Measurements from ENCODE around the gene ME1. TPM values are rescaled to one million over a fixed set of nuclear protein-coding genes. Genes with fewer than 3 reads are reported as not detected.
A peak's percentile ranks its signal among the peaks of the same experiment; 100 is the strongest.
"Not testable (repeated sequence)": the region's sequence is repeated elsewhere in the genome, so short reads cannot be mapped to it uniquely, and the experiment has no call there.

The ME1 gene
- polyA plus RNA-seq, 4 donors: 2.1 to 2.8 (median 2.4) TPM

DNA sequence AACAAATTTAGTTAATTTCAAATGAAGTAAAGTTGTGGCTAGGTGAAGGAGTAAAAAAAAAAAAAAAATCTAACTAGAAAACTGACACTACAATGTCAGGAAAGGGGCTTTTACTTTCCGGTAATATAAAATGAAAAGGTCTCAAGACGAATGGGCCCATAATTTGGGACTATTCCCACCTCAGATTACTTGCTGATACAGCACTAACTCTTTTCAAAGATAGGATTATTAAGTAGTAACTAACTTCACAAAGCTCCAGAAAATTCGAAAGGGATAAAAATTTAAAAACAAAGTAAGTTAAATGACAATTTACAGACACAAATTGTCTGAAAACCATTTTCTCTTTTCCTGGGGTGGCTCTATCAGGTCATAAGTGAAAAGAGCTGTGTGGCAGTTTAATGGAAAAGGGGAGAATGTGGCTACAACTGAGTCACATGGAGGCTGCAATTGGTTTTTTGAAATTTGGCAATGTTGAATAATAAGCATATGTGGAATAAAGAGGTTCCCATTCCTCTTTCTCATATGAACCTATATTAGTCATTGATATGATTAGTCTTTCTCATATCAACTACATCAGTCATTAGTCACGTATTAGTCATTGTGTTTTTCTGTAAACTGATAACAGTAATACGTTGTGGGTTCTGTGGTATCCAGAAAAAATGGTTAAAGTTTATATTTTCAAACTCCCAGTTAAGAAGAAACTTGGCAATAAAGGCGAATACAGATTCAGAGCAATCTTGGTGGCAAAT is 159.7 kb downstream of the ME1 start:
- no peak for DNase-seq (ENCODE audit: low read depth in 4 of 4, low spot score in 2 of 4)

DNA sequence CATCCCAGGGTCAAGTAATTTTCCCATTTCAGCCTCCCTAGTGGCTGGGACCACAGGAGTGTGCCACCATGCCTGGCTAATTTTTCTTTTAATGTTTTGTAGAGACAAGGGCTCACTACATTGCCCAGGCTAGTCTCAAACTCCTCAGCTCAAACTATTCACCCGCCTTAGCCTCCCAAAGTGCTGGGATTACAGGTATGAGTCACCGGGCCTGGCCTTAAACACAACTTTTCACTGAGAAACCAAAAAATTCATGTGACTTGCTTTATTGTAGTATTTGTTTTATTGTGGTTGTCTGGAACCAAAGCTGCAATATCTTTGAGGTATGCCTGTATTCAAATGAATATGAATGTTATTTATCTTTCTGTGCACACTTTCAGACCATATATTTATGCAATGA is 165.5 kb downstream of the ME1 start:
- DNase-seq (ENCODE audit: low read depth in 4 of 4, low spot score in 2 of 4): no peak

DNA sequence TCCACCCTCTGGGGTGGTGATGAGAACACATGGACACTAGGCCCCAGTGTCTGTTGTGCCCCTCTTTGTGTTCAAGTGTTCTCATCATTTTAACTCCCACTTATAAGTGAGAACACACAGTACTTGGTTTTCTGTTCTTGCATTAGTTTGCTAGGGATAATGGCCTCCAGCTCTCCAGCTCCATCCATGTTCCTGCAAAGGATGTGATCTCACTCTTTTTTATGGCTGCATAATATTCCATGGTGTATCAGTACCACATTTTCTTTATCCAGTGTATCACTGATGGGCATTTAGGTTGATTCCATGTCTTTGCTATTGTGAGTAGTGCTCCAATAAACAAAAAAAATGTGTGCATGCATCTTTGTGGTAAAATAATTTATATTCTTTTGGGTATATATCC is 170.3 kb downstream of the ME1 start:
- DNase-seq (ENCODE audit: low read depth in 4 of 4, low spot score in 2 of 4): no peak

DNA sequence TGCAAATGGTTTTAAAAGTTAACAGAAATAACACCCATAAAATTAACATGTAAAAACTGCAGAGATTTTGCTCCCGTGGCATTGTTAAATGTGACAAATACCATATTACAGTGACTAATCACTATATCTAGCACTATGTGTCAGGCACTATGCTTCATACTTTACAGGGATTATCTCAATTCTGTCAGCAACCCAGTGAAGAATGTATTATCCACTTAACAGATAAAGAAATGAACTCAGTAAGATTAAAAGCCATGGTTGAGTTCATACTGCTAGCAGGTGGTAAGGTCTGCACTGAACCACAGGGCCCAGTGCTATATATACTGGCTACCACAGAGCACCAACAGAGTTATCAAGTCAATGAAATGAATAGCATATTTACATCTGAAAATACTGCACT is 172.3 kb downstream of the ME1 start:
- DNase-seq (ENCODE audit: low read depth in 4 of 4, low spot score in 2 of 4): no peak

DNA sequence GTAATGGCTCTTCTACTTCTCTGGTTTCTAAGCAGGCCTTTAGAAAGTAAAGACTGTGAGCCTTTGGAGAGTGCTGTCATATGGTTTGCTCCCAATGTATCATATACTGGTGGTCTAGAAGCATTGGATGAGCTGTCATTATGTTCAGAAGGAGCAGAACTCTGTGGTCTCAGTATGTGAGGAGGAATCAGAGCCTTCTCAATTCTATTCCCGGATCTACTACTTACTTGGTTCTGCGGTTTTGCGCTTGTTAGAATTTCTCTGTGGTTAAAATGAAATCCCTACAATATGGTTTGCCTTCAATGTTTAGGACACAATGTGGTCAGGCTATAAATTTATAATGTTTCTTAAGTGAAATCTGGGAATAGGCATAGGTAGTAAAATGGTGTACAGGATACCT is 173.1 kb downstream of the ME1 start:
- DNase-seq (ENCODE audit: low read depth in 4 of 4, low spot score in 2 of 4): no peak

DNA sequence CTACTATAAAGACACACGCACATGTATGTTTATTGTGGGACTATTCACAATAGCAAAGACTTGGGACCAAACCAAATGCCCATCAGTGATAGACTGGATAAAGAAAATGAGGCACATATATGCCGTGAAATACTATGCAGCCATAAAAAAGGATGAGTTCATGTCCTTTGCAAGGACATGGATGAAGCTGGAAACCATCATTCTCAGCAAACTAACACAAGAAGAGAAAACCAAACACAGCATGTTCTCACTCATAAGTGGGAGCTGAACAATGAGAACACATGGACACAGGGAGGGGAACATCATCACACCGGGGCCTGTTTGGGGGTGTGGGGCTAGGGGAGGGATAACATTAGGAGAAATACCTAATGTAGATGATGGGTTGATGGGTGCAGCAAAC is 174.1 kb downstream of the ME1 start:
- DNase-seq (ENCODE audit: low read depth in 4 of 4, low spot score in 2 of 4): not testable (repeated sequence)

DNA sequence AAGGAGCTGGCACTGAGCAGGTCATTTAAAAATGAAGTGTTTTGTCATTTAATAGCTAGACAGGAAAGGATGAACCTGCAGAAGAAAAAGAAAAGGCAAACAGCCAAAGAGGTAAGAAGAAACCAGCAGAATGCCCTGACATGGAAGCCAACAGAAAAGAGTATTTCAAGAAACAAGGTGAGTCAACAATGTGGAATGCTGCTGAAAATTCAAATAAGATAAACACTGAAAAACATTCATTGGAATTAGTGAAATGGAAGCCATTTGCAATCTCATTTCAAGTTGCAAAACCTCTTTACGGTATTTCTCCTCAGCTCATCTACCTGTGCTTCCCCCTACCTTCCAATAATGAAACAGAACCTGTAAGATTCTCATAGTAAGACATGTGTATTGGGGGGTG is 178.1 kb downstream of the ME1 start:
- no peak for DNase-seq (ENCODE audit: low read depth in 4 of 4, low spot score in 2 of 4)

DNA sequence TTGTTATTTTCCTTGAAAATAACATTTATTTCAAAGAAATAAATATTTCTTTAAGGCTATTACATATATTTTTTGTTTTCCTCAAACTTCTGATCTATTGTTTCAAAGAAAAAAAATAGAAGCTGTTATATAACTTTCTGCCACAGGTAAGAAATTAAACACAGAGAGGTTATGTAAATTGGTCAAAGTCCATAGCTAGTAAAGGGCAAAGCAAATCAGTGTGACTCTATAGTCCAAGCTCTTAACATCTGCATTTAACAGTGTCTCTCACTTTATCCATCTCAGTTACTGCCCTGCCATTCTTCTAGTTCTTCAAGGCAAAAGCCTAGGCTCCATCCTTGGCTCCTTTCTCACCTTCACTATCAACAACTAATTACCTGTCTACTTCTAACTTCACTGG is 180.6 kb downstream of the ME1 start:
- no peak for DNase-seq (ENCODE audit: low read depth in 4 of 4, low spot score in 2 of 4)

DNA sequence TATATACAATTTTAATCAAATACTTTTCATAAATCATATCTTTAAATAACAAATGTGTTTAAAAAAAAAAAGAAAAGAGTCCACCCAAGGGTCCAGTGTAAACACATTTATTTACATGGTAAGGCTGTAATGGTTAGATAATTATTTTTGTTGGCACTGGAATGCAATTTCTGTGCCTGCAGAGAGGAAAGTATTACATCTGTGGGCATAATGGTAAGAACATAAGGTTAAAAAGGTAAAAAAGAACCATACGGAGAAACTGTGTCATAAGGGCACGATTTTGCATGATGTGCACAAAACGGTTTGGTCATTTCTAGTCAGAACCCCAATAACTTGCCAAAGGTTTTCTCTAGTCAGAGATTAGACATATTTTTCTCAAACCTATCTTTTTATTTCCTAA is 183.4 kb downstream of the ME1 start:
- DNase-seq (ENCODE audit: low read depth in 4 of 4, low spot score in 2 of 4): no peak

DNA sequence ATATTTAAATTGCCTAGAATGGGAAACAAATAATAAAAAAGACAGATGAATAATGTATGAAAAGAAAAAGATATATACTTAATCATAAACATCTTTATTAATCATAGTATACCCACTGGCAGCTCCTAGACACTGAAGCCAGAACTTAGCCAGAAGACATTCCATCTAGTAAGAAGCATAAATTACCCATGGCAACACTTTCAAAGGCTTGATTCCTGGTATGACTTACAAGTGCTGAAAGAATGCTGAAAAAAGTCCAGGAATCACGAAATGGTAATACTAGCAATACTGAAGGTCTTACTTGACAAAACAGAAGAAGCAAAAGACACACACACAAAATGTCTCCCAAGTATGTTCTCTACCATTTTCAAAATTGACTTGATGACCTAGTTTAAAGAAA is 199.7 kb downstream of the ME1 start:
- DNase-seq (ENCODE audit: low read depth in 4 of 4, low spot score in 2 of 4): no peak

DNA sequence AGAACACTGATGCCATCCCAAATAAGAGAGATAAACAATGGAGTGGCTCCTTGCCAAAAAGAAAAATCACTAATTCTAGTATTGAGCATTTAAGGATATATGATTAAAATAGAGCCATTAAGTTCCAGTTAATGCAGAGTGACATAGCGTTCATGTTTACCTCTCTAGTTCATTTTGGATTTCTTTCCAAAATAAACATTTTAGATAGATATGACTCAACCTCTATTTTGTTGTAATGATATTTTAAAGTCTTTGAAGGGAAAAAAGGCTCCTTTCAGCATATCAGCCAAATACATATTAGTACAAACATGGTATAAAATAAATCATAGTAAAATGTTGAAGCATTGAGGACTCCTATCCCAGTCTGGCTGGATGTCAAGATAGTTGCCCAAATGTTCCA is 204.3 kb downstream of the ME1 start:
- no peak for DNase-seq (ENCODE audit: low read depth in 4 of 4, low spot score in 2 of 4)

DNA sequence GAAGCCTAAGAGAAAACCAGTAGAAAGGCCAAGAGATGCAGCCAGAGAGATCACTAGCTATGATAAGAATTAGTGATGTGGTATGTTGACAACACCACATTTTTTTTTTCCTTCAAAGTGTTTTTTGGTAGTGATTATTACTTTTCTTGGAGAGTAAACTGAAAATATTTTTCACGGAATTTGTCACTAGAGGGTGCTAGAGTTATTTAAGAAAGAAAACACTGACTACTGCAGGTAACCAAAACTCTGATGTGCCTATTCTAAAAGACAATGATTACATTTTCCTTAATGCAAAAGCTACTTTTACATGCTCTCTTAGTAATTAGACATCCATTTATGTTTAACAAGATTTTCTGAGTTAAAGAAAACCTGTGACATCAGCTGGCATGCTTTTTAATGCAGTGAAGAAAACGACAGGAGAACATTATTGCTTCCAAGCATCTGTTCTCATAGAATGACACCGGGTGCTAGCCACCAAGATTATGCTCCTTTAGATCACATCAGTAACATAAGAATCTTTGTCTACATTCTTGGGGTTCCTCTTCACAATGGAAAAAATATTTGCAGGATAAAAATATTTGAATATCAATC is 208.9 kb downstream of the ME1 start:
- peak in 2 of 4 donors; percentile 6 to 23 for DNase-seq (ENCODE audit: low read depth in 4 of 4, low spot score in 2 of 4)

DNA sequence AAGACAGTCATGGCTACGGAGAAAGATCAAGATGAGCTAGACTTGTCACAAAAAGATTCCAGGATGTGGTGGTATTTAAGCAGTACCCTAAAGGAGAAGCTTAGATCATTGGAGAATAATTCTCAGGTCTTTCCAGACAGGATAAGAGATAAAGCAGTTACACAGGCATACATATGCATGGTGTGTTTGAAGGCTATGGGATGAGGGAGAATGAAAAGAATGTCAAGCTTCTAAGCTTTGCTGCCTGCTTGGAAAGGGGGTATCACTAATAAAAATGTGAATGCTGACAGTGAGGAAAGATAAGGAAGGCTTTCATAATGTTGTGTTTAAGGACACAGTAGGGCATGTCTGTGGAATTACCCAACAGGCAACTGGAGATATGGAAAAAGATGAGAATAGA is 209.6 kb downstream of the ME1 start:
- no peak for DNase-seq (ENCODE audit: low read depth in 4 of 4, low spot score in 2 of 4)

DNA sequence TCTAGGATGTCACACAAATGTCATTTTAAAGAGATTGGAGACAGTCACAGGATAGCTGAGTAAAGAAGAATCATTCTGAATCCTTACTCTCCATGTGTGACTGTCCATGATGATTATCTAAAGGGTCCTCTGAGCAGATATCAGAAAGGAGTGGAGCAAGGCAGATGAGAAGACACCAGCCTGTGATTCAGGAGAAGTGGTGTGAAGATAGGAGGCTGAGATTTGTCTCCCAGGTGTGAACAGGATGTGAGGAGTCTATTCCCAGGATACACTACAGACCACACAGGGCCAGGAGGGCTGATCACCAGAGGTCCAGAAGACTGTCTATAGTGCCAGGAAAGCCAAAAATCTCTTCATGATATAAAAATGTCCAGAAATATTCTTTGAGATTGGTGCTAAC is 210.7 kb downstream of the ME1 start:
- no peak for DNase-seq (ENCODE audit: low read depth in 4 of 4, low spot score in 2 of 4)

DNA sequence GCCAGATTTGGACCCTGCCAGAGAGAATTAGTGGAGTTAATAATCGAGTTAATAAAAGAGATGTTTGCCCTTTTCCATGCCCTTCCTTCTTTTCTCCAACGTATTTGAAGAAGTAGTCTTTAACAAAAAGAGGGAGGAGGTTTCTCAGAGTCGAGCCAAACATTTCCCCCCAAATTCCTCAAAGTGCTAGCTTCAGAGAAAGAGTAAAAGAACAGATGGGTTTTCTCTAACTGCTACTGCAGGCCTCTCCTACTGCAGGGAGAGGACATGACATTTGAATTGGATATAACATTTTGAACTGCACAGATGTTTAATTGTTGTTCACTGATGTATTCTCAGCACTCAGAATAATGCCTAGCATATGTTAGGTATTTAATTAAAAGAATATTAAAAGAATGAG is 212.2 kb downstream of the ME1 start:
- peak in 1 of 4 donors; percentile 10 for DNase-seq (ENCODE audit: low read depth in 4 of 4, low spot score in 2 of 4)

DNA sequence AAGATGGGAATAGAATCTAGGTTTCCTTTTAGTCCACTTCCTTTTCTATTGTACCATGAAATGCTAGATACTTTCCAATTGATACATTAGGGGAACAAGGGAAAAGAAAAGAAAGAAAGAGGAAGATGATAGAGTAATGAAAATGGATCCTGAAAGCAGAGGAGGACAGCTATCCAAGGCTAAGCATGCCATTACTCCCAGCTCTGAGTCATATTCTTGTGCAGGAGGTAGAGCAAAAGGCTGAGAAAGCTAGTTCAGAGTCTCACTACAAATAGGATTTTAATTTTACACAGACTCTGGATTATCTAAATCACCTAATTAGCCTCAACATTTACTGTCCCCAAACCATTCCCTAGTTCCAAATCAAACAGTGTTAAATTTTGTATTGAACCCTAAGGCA is 214.0 kb downstream of the ME1 start:
- no peak for DNase-seq (ENCODE audit: low read depth in 4 of 4, low spot score in 2 of 4)

DNA sequence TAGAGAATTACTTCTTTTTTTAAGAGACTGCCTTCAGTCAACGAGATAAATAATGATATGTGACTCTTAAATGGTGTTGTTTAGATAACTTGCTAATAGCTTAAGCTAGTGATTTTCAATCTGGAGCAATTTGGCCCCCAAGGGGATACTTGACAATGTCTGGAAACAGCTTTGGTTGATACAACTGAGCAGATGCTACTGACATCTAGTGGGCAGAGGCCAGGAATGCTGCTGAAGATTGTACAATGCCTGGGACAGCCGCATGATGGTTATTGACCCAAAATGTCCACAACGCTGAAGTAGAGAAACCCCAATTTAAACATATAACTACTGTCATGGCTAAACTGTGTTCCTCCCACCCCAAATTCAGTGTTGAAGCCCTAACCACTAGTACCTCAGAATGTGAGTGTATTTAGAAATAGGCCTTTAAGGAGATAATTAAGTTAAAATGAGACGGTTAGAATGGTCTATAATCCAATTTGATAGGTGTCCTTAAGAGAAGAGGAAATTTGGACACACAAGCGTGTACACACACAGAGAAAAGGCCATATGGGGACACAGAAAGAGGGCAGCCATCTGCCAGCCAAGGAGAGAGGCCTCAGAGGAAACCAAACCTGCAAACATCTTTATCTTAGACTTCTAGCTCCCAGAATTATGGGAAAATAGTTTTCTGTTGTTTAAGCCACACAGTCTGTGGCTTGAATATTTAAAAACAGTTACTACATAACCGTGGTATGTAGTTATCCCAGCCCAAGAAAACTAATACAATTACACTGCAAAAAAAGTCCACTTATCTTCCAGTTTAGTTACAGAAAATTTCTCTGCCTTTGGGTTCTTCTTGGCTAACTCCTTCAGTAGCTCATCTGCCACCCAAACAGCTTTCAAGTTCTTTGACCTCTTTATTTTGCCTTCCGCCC is 215.5 kb downstream of the ME1 start:
- peak in 1 of 4 donors; percentile 32 for DNase-seq (ENCODE audit: low read depth in 4 of 4, low spot score in 2 of 4)

DNA sequence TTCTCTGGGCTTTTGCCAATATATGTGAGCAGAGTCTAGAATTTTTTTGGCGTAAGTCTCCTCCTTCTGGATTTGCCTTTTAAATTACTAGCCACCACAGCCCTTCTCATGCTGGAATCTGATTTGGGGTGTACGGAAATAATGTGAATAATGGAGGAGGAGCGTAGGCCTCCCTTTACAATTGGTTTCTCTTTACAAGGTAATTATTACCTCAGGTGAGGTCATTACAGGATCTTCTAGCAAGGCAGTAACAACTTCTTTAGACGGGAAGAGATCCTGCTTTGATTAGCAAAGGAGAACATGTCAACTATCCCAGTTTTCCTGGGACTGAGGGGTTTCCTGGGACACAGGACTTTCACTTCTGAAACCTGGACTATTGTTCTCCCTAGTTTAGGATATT is 228.8 kb downstream of the ME1 start:
- DNase-seq (ENCODE audit: low read depth in 4 of 4, low spot score in 2 of 4): no peak

DNA sequence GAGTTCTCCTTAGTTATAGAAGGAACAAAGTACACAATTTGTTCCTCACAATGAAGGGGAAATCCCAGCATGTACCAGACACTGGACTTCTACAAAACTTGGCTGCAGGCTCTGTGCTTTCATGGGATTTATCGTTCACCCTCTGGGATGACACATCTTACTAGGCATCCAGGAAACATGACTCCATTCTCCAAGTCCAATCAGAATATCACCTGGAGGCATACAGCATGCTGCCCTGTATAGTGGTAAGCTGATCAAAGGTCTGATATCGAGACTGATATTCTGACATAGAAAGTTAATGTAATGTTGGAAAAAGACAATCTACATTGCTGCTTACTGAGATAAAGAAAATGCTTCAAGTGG is 231.0 kb downstream of the ME1 start:
- no peak for DNase-seq (ENCODE audit: low read depth in 4 of 4, low spot score in 2 of 4)

DNA sequence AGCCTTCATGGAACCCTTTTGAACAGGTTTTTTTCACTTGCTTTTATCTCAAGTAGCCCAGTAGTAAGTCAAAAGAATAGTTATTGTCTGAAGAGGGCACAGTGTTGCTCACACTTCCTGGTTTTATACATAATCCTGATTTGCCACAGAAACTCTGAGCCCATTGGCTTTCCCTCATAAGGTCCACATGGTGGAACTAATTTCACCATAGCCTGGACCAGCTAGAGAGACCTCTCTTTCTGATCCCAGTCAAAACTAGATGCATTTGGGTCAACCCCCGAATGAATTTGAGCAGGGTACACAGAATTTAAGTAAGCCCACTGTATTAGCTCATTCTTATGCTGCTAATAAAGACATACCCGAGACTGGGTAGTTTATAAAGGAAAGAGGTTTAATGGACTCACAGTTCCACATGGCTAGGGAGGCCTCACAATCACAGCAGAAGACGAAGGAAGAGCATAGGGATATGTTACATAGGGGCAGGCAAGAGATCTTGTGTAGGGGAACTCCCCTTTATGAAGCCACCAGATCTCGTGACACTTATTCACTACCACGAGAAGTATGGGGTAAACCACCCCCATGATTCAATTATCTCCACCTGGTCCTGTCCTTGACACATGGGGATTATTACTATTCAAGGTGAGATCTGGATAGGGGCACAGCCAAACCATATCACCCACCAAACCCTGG is 231.5 kb downstream of the ME1 start:
- no peak for DNase-seq (ENCODE audit: low read depth in 4 of 4, low spot score in 2 of 4)
